AG04450 (cell line): Measurements from ENCODE around the gene VPS52. TPM values are rescaled to one million over a fixed set of nuclear protein-coding genes. Genes with fewer than 3 reads are reported as not detected.

Experiments used
- CTCF ChIA-PET: fragments of 300-600, 350-600 bp; formaldehyde crosslinking; extraction: SDS; loops from one replicate; lab custom pipeline; 2022; ENCODE audit warnings: antibody characterized with exemption, inconsistent platforms; lab: Charles Lee
- POLR2A ChIA-PET: fragments of 350-600 bp; formaldehyde crosslinking; extraction: SDS; loops from one replicate; lab custom pipeline; 2021; ENCODE audit warnings: antibody characterized with exemption, inconsistent platforms; lab: Yijun Ruan, JAX
- DNase-seq: peaks from one replicate; pipeline ENCODE4 v3.0.0-alpha.2; 2011; ENCODE audit warnings: low read depth, low spot score
- H3K27ac ChIP-seq: one replicate; pipeline ENCODE4 v1.5.1; 2012; ENCODE audit warnings: low read depth, low read length, control low read depth
- H3K27me3 ChIP-seq: one replicate; pipeline ENCODE4 v1.6.0; 2012; ENCODE audit warnings: low read length; ENCODE audit not compliant: control insufficient read depth, insufficient read depth
- H3K4me3 ChIP-seq: 2 replicates; pipeline ENCODE4 v1.5.1; 2011; ENCODE audit warnings: mild to moderate bottlenecking, low read depth, low read length, control low read depth
- H3K9me3 ChIP-seq: 2 replicates; pipeline ENCODE4 v1.5.1; 2012; ENCODE audit warnings: low read length; ENCODE audit not compliant: control insufficient read depth, insufficient read depth
- polyA plus RNA-seq: library from polyadenylated mRNA; depleted of rRNA; stranded (reverse); fragments of >200 nt; gene quantifications from 2 replicates; pipeline ENCODE4 v1.2.3, GENCODE V29; 2011
- TF ChIP-seq, protein P1 (sequence below): IDR thresholded peaks from 2 replicates; pipeline ENCODE4 v1.5.1; 2011; ENCODE audit warnings: low read depth, low read length, control low read depth, inconsistent platforms

Gene VPS52
- polyA plus RNA-seq, 1 experiment = 58.0 TPM

DNA sequence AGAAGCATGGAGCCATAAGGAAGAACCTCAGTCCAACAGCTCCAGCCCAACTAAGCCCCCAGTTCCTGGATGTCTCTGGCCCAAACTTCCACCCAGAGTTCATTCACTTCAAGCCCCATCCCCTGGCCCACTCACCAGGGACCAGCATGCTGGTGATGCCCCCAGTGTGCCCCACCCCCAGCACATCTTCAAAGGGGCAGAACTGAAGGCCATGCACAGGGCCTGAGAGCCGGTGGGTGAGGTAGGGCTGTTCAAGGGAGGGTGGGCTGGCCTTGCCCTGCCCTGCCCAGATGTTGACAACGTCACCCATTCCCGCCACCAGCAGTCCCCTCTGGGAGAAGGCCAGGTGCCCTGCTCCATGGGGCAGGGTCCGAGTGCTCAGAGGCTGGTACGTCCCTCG lies 8.9 kb upstream of the VPS52 start:
- no peak for DNase-seq
- Histone ChIP-seq H3K27me3 (no peaks in the 10 kb centered on the region), H3K9me3 (no peaks in the 10 kb centered on the region), H3K4me3 (no peak overlapping the region), H3K27ac (no peak overlapping the region)
- TF ChIP-seq, protein P1, sequence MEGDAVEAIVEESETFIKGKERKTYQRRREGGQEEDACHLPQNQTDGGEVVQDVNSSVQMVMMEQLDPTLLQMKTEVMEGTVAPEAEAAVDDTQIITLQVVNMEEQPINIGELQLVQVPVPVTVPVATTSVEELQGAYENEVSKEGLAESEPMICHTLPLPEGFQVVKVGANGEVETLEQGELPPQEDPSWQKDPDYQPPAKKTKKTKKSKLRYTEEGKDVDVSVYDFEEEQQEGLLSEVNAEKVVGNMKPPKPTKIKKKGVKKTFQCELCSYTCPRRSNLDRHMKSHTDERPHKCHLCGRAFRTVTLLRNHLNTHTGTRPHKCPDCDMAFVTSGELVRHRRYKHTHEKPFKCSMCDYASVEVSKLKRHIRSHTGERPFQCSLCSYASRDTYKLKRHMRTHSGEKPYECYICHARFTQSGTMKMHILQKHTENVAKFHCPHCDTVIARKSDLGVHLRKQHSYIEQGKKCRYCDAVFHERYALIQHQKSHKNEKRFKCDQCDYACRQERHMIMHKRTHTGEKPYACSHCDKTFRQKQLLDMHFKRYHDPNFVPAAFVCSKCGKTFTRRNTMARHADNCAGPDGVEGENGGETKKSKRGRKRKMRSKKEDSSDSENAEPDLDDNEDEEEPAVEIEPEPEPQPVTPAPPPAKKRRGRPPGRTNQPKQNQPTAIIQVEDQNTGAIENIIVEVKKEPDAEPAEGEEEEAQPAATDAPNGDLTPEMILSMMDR = no peak
- ChIA-PET POLR2A (interaction anchor here (3.0 kb wide), 1 partner anchor 9 kb away, joined by 8 read pairs; the partner anchor contains the start of genes RPS18 and VPS52), CTCF (interaction anchor here (1.6 kb wide), 1 partner anchor 9 kb away, joined by 11 read pairs; the partner anchor contains the start of genes PFDN6 and WDR46)

DNA sequence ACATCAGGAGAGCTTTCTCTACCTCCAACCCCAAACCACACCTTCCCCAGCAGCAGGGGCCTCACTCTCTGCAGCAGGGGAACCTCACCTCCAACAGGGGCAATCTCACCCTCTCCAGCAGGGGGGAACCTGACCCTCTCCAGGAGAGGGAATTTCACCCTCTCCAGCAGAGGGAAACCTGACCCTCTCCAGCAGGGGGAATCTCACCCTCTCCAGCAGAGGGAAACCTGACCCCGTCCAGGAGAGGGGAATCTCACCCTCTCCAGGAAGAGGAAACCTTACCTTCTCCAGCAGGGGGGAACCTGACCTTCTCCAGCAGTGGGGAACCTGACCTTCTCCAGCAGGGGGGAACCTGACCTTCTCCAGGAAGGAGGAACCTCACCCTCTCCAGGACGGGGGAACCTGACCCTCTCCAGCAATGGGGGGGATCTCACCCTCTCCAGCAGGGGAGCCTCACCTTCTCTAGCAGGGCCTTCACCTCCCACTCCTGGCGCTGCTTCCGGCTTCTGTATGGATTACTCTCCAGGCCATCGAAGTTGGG lies 8.4 kb upstream of the VPS52 start:
- H3K27me3 ChIP-seq = no peaks in the 10 kb centered on the region
- ChIA-PET CTCF (interaction anchor here (0.7 to 1.6 kb wide), 3 partner anchors 9 to 142 kb away, joined by 3 to 11 read pairs (median 4); partner anchors contain the start of genes PFDN6 and WDR46), POLR2A (interaction anchor here (2.3 kb wide), 1 partner anchor 9 kb away, joined by 13 read pairs; the partner anchor contains the start of genes PFDN6 and WDR46)
- H3K27ac ChIP-seq = no peak overlapping the region
- TF ChIP-seq, protein P1 = peak; percentile 64
- DNase-seq = no peak
- H3K4me3 ChIP-seq = no peak overlapping the region
- H3K9me3 ChIP-seq = no peaks in the 10 kb centered on the region

DNA sequence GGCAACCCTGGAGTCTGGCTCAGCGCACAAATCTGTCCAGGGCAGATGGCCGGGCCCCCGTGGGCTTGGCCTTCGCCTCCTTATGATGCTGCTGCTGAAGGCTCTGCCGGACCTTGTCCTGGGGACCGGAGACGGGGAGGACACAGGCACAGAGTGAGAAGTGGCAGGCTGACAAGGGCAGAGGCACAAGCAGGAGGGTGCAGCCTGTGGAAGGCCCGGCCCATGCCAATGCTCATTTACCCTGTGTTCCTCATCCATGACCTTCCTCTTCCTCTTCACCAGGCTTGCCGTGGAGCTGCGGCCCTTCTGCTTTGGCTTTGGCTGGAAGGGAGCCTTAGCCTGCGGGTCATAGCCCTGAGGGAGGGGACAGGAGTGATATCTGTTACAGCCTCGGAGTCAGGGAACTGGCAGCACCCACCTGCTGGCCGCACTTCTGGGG lies 7.6 kb upstream of the VPS52 start:
- H3K27me3 ChIP-seq = no peaks in the 10 kb centered on the region
- no peak overlapping the region for H3K4me3 ChIP-seq
- TF ChIP-seq, protein P1 = no peak
- ChIA-PET POLR2A (interaction anchor here (2.3 kb wide), 1 partner anchor 10 kb away, joined by 13 read pairs; the partner anchor contains the start of genes PFDN6 and WDR46), CTCF (interaction anchor here (0.6 to 1.6 kb wide), 3 partner anchors 10 to 128 kb away, joined by 3 to 11 read pairs (median 3); partner anchors contain the start of genes PFDN6 and WDR46)
- no peak overlapping the region for H3K27ac ChIP-seq
- DNase-seq = no peak
- no peaks in the 10 kb centered on the region for H3K9me3 ChIP-seq

DNA sequence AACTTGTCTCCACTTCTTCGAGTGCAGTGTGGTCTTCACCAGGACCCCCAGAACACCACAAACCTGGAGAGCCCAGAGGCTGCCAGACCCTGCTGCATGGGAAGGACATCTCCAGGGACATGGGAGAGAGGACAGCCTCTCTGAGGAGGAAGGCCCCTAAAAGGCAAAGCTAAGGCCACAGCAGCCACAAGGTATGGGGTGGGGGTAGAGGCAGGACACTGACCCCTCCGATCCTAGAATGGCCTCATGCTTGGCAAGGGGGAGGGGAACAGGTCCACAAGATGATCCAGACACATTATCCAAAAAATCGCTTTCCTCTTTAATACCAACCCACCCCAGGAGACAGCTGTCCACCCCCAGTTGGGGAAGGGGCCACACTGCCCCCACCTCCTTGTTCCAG lies 7.1 kb upstream of the VPS52 start:
- no peak overlapping the region for H3K4me3 ChIP-seq
- CTCF ChIA-PET = interaction anchor here (0.5 to 2.0 kb wide), 4 partner anchors 11 to 118 kb away, joined by 3 to 11 read pairs (median 6); partner anchors contain the start of genes PFDN6 and WDR46
- DNase-seq = no peak

More for the DNA sequence above, 7.1 kb upstream of the VPS52 start:
- TF ChIP-seq, protein P1 = no peak
- no peaks in the 10 kb centered on the region for H3K27me3 ChIP-seq
- POLR2A ChIA-PET = interaction anchor here (0.5 to 2.3 kb wide), 2 partner anchors 10 to 1604 kb away, joined by 3 to 13 read pairs; partner anchors contain the start of genes PFDN6 and WDR46
- no peaks in the 10 kb centered on the region for H3K9me3 ChIP-seq
- no peak overlapping the region for H3K27ac ChIP-seq
